OCI-LY1 (cell line): Measurements from ENCODE around the gene CELF4.

Source experiments
- H2AFZ ChIP-seq: fragments of 200-600 bp; sonication (generic), shearing (Covaris generic); 2 replicates; pipeline ENCODE4 v1.6.0; 2014; ENCODE audit warnings: antibody characterized with exemption, mild to moderate bottlenecking, low read length
- H3F3A ChIP-seq: fragments of 200-600 bp; sonication (generic), shearing (Covaris generic); 2 replicates; pipeline ENCODE4 v1.6.0; 2014; ENCODE audit warnings: mild to moderate bottlenecking, antibody characterized with exemption, low read length, moderate library complexity; ENCODE audit not compliant: insufficient read depth
- H3K27ac ChIP-seq: fragments of 200-600 bp; sonication (generic); 2 replicates; pipeline ENCODE4 v1.5.1; 2014; ENCODE audit warnings: low read length, mixed run types, mild to moderate bottlenecking, low read depth; ENCODE audit not compliant: poor library complexity, severe bottlenecking
- H3K27me3 ChIP-seq: fragments of 200-600 bp; sonication (generic); 2 replicates; pipeline ENCODE4 v1.6.0; 2014; ENCODE audit warnings: antibody characterized with exemption, mild to moderate bottlenecking, low read length, moderate library complexity; ENCODE audit not compliant: insufficient read depth
- H3K36me3 ChIP-seq: fragments of 200-600 bp; sonication (generic); 2 replicates; pipeline ENCODE4 v1.6.1; 2014; ENCODE audit warnings: mild to moderate bottlenecking, antibody characterized with exemption, low read length, moderate library complexity, mixed read lengths; ENCODE audit not compliant: insufficient read depth
- H3K4me1 ChIP-seq: fragments of 200-600 bp; sonication (generic); 2 replicates; pipeline ENCODE4 v1.5.1; 2014; ENCODE audit warnings: mild to moderate bottlenecking, low read length, moderate library complexity; ENCODE audit not compliant: insufficient read depth, severe bottlenecking
- H3K4me2 ChIP-seq: fragments of 200-600 bp; sonication (generic), shearing (Covaris generic); 2 replicates; pipeline ENCODE4 v1.6.1; 2014; ENCODE audit warnings: low read length
- H3K4me3 ChIP-seq: fragments of 200-600 bp; sonication (generic); 2 replicates; pipeline ENCODE4 v1.5.1; 2014; ENCODE audit warnings: low read length, low read depth, mild to moderate bottlenecking, mixed read lengths; ENCODE audit not compliant: poor library complexity, severe bottlenecking
- H3K79me2 ChIP-seq: fragments of 200-600 bp; shearing (Covaris generic); 2 replicates; pipeline ENCODE4 v1.6.1; 2016; ENCODE audit warnings: mixed run types, low read length, mixed read lengths; ENCODE audit not compliant: insufficient read depth
- H3K9ac ChIP-seq: fragments of 200-600 bp; sonication (generic), shearing (Covaris generic); 2 replicates; pipeline ENCODE4 v1.6.1; 2014; ENCODE audit warnings: mild to moderate bottlenecking, low read length, mixed read lengths
- H3K9me2 ChIP-seq: fragments of 200-600 bp; sonication (generic), shearing (Covaris generic); 2 replicates; pipeline ENCODE4 v1.6.1; 2014; ENCODE audit warnings: low read depth, mild to moderate bottlenecking, low read length, mixed read lengths
- H3K9me3 ChIP-seq: fragments of 200-600 bp; shearing (Covaris generic); 2 replicates; pipeline ENCODE4 v1.6.1; 2014; ENCODE audit warnings: low read length, mixed read lengths
- H4K20me1 ChIP-seq: fragments of 200-600 bp; sonication (generic), shearing (Covaris generic); 2 replicates; pipeline ENCODE4 v1.6.0; 2016; ENCODE audit warnings: mild to moderate bottlenecking, low read length; ENCODE audit not compliant: insufficient read depth
- CTCF ChIP-seq: fragments of 200-600 bp; sonication (generic), shearing (Covaris generic); IDR thresholded peaks from 2 replicates; pipeline ENCODE4 v1.5.1; 2017; ENCODE audit warnings: mild to moderate bottlenecking, antibody characterized with exemption, low read length, moderate library complexity, mixed read lengths
- EZH2 ChIP-seq: fragments of 200-600 bp; sonication (generic), shearing (Covaris generic); IDR thresholded peaks from 2 replicates; pipeline ENCODE4 v1.8.0; 2017; ENCODE audit warnings: borderline replicate concordance, mixed run types, mild to moderate bottlenecking, antibody characterized with exemption, low read length, moderate library complexity, mixed read lengths

The CELF4 gene

GRCh38 chr18:37346048-37346447 lies 219.6 kb downstream of the CELF4 start:
- no peaks in the 10 kb centered on the region for H3K27me3 ChIP-seq
- H3F3A ChIP-seq: no peaks in the 10 kb centered on the region
- H3K79me2 ChIP-seq: no peaks in the 10 kb centered on the region
- H3K36me3 ChIP-seq: no peaks in the 10 kb centered on the region
- H3K9me2 ChIP-seq: no peaks in the 10 kb centered on the region
- H2AFZ ChIP-seq: no peak overlapping the region
- no peak overlapping the region for H3K27ac ChIP-seq
- H3K4me2 ChIP-seq: no peak overlapping the region
- no peaks in the 10 kb centered on the region for H3K9me3 ChIP-seq
- no peak for TF ChIP-seq CTCF
- no peak for TF ChIP-seq EZH2
- H3K4me3 ChIP-seq: no peak overlapping the region
- H3K9ac ChIP-seq: no peak overlapping the region
- no peaks in the 10 kb centered on the region for H3K4me1 ChIP-seq
- H4K20me1 ChIP-seq: no peaks in the 10 kb centered on the region

- Histone ChIP-seq H3F3A (no peaks in the 10 kb centered on the region), H3K27ac (no peak overlapping the region), H3K36me3 (no peaks in the 10 kb centered on the region), H3K79me2 (no peaks in the 10 kb centered on the region), H3K9ac (no peak overlapping the region), H3K4me1 (no peaks in the 10 kb centered on the region), H3K4me2 (no peak overlapping the region), H3K9me3 (no peaks in the 10 kb centered on the region), H2AFZ (no peak overlapping the region), H4K20me1 (no peaks in the 10 kb centered on the region), H3K9me2 (no peaks in the 10 kb centered on the region), H3K4me3 (no peak overlapping the region), H3K27me3 (no peaks in the 10 kb centered on the region)
- TF ChIP-seq CTCF (no peak), EZH2 (no peak)
These were observed 222.1 kb downstream of the CELF4 start for GRCh38 chr18:37343542-37343851.

- Histone ChIP-seq H4K20me1 (no peaks in the 10 kb centered on the region), H3K4me2 (no peak overlapping the region), H2AFZ (no peak overlapping the region), H3K9ac (no peak overlapping the region), H3K27me3 (no peaks in the 10 kb centered on the region), H3K36me3 (no peaks in the 10 kb centered on the region), H3K79me2 (no peaks in the 10 kb centered on the region), H3F3A (no peaks in the 10 kb centered on the region), H3K27ac (no peak overlapping the region), H3K4me3 (no peak overlapping the region), H3K9me3 (no peaks in the 10 kb centered on the region), H3K9me2 (no peaks in the 10 kb centered on the region), H3K4me1 (no peaks in the 10 kb centered on the region)
- no peak for TF ChIP-seq EZH2
- no peak for TF ChIP-seq CTCF
These were observed 224.0 kb downstream of the CELF4 start for GRCh38 chr18:37341473-37342086.
